H1 (cell line): Measurements from ENCODE around the gene ZDHHC20. TPM values are rescaled to one million over a fixed set of nuclear protein-coding genes. Genes with fewer than 3 reads are reported as not detected.

Source experiments
- BCL11A ChIP-seq, 2 experiments: IDR thresholded peaks; one replicate each; pipeline ENCODE4 v1.6.1; 2011; ENCODE audit warnings: low read depth in 2 of 2, low read length in 2 of 2, mild to moderate bottlenecking in 2 of 2
- CBX8 ChIP-seq: fragments of 300-800, 300-1000 bp; sonication (generic); IDR thresholded peaks from 2 replicates; pipeline ENCODE4 v1.7.1; 2016; ENCODE audit warnings: low read depth, low read length, borderline replicate concordance
- E2F6 ChIP-seq: IDR thresholded peaks from 2 replicates; pipeline ENCODE4 v1.6.1; 2012; ENCODE audit warnings: inconsistent platforms
- EGR1 ChIP-seq: IDR thresholded peaks from 2 replicates; pipeline ENCODE4 v1.6.1; 2011; ENCODE audit warnings: low read depth, low read length, borderline replicate concordance
- EZH2 ChIP-seq: fragments of 200-600 bp; sonication (generic); IDR thresholded peaks from 2 replicates; pipeline ENCODE4 v1.7.1; 2012; ENCODE audit warnings: low read depth, mild to moderate bottlenecking, moderate library complexity, low read length, inconsistent platforms; ENCODE audit not compliant: severe bottlenecking
- KDM4A ChIP-seq: IDR thresholded peaks from one replicate; pipeline ENCODE4 v1.7.1; 2012; ENCODE audit warnings: low read depth, mild to moderate bottlenecking, moderate library complexity, low read length, inconsistent platforms; ENCODE audit not compliant: severe bottlenecking
- MAX ChIP-seq: IDR thresholded peaks from 2 replicates; pipeline ENCODE4 v1.6.1; 2012; ENCODE audit warnings: inconsistent platforms
- NANOG ChIP-seq: IDR thresholded peaks from 2 replicates; pipeline ENCODE4 v1.6.1; 2011; ENCODE audit warnings: low read length, low read depth, mild to moderate bottlenecking, inconsistent platforms; ENCODE audit not compliant: insufficient read depth, poor library complexity, severe bottlenecking
- NRF1 ChIP-seq: IDR thresholded peaks from 2 replicates; pipeline ENCODE4 v1.6.1; 2011; ENCODE audit warnings: mild to moderate bottlenecking, low read depth, low read length, improper control_type of control experiment
- PHF8 ChIP-seq: fragments of 200-600 bp; sonication (generic); conservative IDR thresholded peaks from 2 replicates; pipeline ENCODE4 v1.7.1; 2012; ENCODE audit warnings: low read depth, mild to moderate bottlenecking, inconsistent platforms, low read length, moderate library complexity
- POLR2A ChIP-seq, 2 experiments: IDR thresholded peaks; 1 replicate in 1 of 2; 2 replicates in 1 of 2; pipeline ENCODE4 v1.6.1; 2011; ENCODE audit warnings: low read depth in 2 of 2, low read length in 2 of 2, mild to moderate bottlenecking in 2 of 2; ENCODE audit errors: control extremely low read depth in 1 of 2
- POLR2AphosphoS5 ChIP-seq: IDR thresholded peaks from 2 replicates; pipeline ENCODE4 v1.6.1; 2011; ENCODE audit warnings: low read depth, low read length
- RAD21 ChIP-seq, 2 experiments: IDR thresholded peaks in 1 of 2; conservative IDR thresholded peaks in 1 of 2; 2 replicates each; pipeline ENCODE4 v1.6.1; 2011; ENCODE audit warnings: low read depth in 2 of 2, low read length in 2 of 2, improper control_type of control experiment in 1 of 2, inconsistent platforms in 1 of 2, mild to moderate bottlenecking in 1 of 2, moderate library complexity in 1 of 2
- SAP30 ChIP-seq: fragments of 300-600 bp; sonication (generic); IDR thresholded peaks from 2 replicates; pipeline ENCODE4 v1.7.1; 2012; ENCODE audit warnings: low read length, moderate library complexity, mild to moderate bottlenecking, inconsistent platforms; ENCODE audit not compliant: insufficient read depth, insufficient replicate concordance
- SP1 ChIP-seq: IDR thresholded peaks from 2 replicates; pipeline ENCODE4 v1.6.1; 2011; ENCODE audit warnings: low read depth, low read length
- SP2 ChIP-seq: IDR thresholded peaks from 2 replicates; pipeline ENCODE4 v1.6.1; 2012; ENCODE audit warnings: mild to moderate bottlenecking, low read length, inconsistent platforms
- TAF1 ChIP-seq: IDR thresholded peaks from 2 replicates; pipeline ENCODE4 v1.6.1; 2011; ENCODE audit warnings: mild to moderate bottlenecking, low read depth, low read length
- TAF7 ChIP-seq: optimal IDR thresholded peaks from 2 replicates; pipeline ENCODE3; 2011; ENCODE audit warnings: low read depth, mild to moderate bottlenecking, inconsistent platforms, low read length, moderate library complexity, borderline replicate concordance
- TBP ChIP-seq: IDR thresholded peaks from 2 replicates; pipeline ENCODE4 v1.6.1; 2011; ENCODE audit warnings: low read depth, low read length, improper control_type of control experiment
- YY1 ChIP-seq: IDR thresholded peaks from 2 replicates; pipeline ENCODE4 v1.6.1; 2011; ENCODE audit warnings: low read depth, mild to moderate bottlenecking, low read length
- polyA plus RNA-seq, 7 experiments: library from polyadenylated mRNA; depleted of rRNA in 3 of 7; stranded (reverse) in 5 of 7; unstranded in 2 of 7; fragments of >200 nt in 5 of 7; fragments of 200-250 nt in 2 of 7; gene quantifications; 1 replicate in 5 of 7; 2 replicates in 1 of 7; 4 replicates in 1 of 7; pipeline versions ENCODE4 v1.2.1 to v1.2.3, GENCODE V29; 2011 to 2013; ENCODE audit warnings: missing spikeins in 2 of 7, mixed read lengths in 2 of 7
- total RNA-seq: library from RNA; stranded (reverse); fragmentation: NEBNext Ultra II Directional; extraction: Animal tissue kit (Norgen Biotek cat#: 25700); gene quantifications from 2 replicates; pipeline ENCODE4 v1.2.1, GENCODE V29; 2021
- TF ChIP-seq, protein P1 (sequence below): IDR thresholded peaks from 2 replicates; pipeline ENCODE4 v1.6.1; 2011; ENCODE audit warnings: low read depth, mild to moderate bottlenecking, low read length; ENCODE audit not compliant: insufficient read depth

The ZDHHC20 gene
- total and polyA plus RNA-seq, 2 of the 8 experiments (the other 6 are each of a cell fraction or from before 2014, with no cell fraction given), result 16.4 to 89.0 TPM

DNA sequence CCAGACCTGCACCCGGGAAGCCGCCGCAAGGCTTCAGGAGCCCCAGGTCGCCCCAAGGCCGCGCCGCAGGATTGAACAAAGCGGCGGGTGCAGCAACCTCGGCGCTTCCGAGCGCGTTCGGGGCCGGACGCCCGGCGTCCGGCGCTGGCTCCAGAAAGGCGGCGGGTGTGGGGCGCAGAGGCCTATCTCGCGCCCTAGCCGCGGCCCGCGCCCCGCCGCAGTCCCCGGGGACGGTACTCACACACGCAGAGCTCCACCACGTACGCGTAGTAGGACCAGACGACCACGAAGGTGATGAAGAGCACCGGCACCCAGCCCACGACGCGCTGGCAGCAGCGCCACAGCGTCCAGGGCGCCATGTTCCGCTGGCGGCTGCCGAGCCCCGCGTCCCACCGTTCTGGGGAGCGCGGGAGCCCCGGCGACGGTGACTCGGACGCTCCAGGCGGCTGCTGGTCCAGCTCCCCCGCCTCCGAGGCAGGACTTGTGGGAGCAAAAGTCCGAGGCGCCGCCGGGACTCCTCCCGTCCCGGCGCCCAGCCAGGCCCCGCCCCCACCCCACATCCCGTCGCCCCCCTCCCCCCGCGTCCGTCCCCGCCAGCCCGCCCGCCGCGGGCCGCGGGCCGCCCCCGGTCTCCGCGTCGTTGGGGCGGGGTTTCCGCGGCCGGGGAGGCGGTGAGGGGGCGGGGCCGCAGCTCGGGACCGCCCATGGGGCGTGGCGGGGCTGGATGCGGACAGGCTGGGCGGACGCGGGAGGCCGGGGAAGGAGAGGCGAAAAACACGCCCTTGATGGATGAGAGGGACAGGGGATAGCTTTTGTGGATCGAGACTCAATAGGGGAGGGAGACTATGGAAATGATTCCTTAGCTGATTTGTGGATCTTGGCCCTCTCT, at the start of gene ZDHHC20 (continued):
- TF ChIP-seq SP2, result no peak
- TF ChIP-seq EGR1, result 0 out of 2 replicates have a peak, but pooled peaks have one; percentile 36
- TF ChIP-seq SP1, result peak; percentile 54; the same call in 1 of the 2 replicates
- no peak for TF ChIP-seq BCL11A (IDR thresholded peaks at IDR 0.05; ENCODE audit: low read depth in 2 of 2, low read length in 2 of 2)
- TF ChIP-seq SAP30, result no peak
- TF ChIP-seq POLR2A (IDR thresholded peaks at IDR 0.05; ENCODE audit: control extremely low read depth in 1 of 2, low read depth in 2 of 2, low read length in 2 of 2), result peak; percentile 38 to 60; a peak in 2 of 3 replicates
- TF ChIP-seq MAX, result peak; percentile 4; the same call in 1 of the 2 replicates
- 0 out of 2 replicates have a peak, but pooled peaks have one; percentile 53 for TF ChIP-seq YY1
- peak; percentile 18; the same call in 1 of the 2 replicates for TF ChIP-seq TBP
- no peak for TF ChIP-seq NANOG
- no peak for TF ChIP-seq EZH2
- TF ChIP-seq E2F6, result no peak
- no peak for TF ChIP-seq NRF1
- TF ChIP-seq TAF1, result peak; percentile 62
- TF ChIP-seq, protein P1, sequence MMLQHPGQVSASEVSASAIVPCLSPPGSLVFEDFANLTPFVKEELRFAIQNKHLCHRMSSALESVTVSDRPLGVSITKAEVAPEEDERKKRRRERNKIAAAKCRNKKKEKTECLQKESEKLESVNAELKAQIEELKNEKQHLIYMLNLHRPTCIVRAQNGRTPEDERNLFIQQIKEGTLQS, result no peak
- no peak for TF ChIP-seq CBX8
- TF ChIP-seq TAF7, result peak; percentile 76
- TF ChIP-seq KDM4A, result peak; percentile 72
- TF ChIP-seq PHF8, result peak; percentile 93
- no peak for TF ChIP-seq RAD21 (IDR thresholded peaks at IDR 0.05 in 1 of 2, conservative IDR thresholded peaks at IDR 0.05 in 1 of 2; ENCODE audit: low read depth in 2 of 2, low read length in 2 of 2)
- TF ChIP-seq POLR2AphosphoS5, result peak; percentile 64
